CD4-positive, alpha-beta T cell treated with Interleukin-12 subunit alpha and Interleukin-12 subunit beta, for 1 hour (primary cell): ENCODE measurements around the gene RASGRF2.
"Not testable (repeated sequence)": the region's sequence is repeated elsewhere in the genome, so short reads cannot be mapped to it uniquely, and the experiment has no call there.

Experiments used
- DNase-seq: peaks from one replicate; pipeline ENCODE4 v3.0.0-alpha.2; 2020

The RASGRF2 gene

DNA sequence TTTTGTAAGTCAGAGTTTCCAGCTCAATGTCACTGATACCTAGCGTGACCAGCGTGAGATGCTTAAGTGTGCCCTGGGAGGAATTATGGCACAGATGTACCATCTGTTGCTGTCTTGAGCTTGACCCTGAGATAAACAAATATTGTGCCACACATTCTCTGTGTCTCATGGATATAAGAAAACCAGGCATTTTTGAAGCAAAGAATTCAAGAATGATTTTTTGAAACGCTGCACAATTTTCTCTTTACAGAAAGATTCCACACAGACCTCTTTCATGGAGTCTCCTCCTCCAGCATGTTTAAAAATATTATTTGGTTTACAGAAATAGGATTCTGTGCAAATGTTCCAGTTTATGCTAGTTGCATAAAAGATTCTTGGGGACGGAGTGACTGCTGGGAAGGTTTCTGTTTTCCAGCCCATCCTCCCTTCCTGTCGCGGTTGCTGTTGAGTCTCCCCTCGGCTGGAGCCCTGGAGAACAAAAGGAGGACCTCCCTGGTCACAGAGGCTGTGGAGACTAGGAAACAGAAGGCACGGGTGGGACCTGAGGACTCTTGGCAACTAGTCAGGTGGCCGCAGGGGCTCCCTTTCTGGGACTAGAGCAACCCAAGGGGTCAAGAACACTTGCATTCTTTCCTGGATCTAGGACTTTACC, 120.8 kb downstream of the RASGRF2 start:
- DNase-seq = no peak

DNA sequence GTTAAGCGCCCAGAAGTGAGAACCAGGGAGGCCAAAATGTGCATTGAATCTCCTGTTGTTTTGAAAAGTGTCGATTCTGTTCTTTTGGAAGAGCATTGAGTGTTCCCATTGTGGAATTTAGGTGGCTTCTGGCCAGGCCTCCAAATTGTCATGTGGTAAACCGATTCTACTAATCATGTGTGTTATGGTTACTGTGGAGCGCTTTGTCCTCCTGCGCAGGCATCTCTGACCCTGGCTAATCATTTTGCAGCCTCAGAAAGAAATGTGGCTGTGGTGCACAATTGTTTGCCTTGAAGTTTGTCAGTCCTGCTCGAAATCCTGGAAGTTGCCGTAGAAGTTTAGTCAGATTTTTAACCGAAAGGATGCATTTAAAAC, 121.3 kb downstream of the RASGRF2 start:
- no peak for DNase-seq

- no peak for DNase-seq
These were observed 126.7 kb downstream of the RASGRF2 start for GRCh38 chr5:81086881-81087281.

DNA sequence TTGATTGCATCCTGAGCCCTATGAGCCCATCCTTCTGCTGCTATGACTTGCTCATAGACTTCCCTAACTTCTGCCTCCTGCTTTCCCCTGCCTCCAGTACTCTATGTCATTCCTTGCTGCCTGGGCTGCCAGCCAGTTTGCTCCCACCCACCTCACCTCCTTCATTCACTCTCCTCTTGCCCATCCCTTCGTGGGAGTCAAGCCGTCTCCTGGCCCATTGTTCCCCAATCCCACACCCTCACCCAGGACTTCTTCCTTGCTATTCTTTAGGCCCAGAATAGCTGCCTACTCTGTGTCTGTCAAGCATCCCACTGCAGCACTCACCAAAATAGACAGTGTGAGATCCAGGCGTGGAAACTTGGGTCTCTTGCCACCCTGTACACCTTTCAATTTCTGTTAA, 131.0 kb downstream of the RASGRF2 start:
- DNase-seq = no peak

DNA sequence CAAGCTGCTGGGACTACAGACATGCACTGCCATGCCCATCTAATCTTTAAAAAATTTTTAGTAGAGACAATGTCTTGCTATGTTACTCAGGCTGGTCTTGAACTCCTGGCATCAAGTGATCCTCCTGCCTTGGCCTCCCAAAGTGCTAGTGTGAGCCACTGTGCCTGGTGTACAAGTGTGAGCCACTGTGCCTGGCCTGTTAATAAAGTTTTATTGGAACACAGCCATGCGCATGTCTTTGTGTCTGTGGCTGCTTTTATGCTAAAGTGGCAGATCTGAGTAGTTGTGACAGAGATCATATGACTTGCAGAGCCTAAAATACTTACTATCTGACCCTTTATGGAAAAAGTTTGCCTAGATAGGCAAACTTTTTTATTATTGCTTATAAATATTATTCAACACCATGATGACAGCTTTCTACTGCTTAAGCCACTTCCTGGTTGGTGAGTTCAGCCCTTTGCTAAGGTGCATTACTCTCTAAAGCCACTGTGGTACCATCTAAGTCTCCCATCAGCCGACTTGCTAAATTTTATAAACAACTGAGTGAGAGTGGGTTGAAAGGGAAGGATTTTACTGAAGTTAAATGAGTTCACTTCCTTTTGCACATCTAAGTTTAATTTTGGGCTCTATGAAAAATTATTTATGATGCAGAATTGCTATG, 133.5 kb downstream of the RASGRF2 start:
- DNase-seq = no peak

- no peak for DNase-seq
These were observed 135.7 kb downstream of the RASGRF2 start for GRCh38 chr5:81095835-81096234.

DNA sequence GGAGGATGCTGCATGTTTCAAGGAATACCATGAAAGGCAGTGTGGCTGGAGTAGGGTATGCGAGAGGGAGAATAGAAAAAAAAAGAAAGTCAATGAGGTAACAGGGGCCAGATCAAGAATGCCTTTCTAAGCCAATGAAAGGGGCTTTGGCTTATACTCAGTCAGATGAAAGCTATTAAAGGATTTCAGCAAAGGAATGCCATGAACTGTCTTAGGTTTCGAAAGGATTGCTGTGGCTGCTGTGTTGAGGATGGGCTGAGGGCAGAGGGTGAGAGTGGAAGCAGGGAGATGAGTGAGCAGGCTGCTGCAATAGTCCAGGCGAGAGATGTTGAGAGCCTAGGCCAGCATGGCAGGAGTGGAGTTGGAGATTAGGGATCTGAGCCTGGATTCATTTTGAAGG, 137.6 kb downstream of the RASGRF2 start:
- no peak for DNase-seq

DNA sequence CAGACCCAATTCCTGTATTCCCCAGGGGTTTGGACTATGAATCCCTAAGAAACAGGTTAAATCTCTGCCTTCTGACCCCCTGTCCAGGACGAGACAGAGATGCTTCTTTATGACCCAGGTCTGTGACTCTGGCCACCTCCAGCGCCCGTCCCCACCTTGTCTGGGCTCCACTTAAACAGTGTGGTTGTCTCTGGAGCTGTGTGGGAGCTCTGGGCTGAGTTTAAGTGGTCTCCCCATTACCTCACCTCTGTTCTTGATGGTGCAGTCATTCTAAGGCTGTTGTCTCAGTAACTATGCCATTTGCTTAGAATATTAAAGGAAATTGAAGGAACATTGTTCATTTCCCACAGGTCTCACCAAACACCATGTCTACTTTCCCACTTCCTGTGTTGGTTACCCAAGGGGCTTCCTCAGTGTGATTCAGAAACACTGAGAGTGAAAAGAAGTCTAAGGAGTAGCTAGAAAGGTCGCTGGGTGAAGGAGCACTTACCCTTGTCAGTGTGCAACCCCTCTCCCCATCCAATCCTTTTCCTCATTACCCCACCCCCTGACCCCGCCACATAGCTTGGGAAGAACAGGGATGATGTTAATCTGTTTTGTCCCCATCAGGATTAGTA, 145.2 kb downstream of the RASGRF2 start:
- no peak for DNase-seq

DNA sequence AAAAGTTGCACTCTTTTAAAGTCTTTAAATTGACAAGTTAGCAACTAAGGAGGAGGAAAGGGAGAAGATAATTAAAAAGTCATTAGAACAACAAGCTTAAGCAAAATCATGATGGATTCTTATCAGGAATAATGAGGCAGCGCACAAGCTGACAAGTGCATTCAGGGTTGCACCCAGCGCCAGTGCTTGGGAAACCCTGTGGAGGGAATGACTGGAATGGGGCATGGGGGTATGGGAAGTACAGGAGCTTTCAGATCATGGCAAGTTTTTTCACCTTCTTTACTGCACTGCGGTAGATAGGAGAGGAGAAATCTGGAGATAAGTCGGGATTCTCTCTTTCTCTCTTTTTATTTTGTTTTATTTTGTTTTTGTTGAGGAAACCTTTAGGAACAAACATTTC, 155.1 kb downstream of the RASGRF2 start:
- DNase-seq = no peak

DNA sequence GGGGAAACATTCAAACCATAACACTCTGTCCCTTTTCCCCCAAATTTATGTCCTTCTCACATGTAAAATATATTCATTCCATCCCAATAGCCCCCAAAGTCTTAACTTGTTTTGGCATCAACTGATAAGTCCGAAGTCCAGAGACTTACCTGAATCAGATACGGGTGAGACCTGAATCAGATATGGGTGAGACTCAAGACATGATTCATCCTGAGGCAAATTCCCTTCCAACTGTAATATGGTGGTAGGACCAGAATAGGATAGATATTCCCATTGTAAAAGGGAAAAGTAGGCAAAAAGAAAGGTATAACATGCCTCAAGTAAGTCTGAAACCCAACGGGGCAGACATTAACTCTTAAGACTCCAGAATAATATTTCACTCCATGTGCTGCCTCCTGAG, 157.4 kb downstream of the RASGRF2 start:
- DNase-seq = no peak

DNA sequence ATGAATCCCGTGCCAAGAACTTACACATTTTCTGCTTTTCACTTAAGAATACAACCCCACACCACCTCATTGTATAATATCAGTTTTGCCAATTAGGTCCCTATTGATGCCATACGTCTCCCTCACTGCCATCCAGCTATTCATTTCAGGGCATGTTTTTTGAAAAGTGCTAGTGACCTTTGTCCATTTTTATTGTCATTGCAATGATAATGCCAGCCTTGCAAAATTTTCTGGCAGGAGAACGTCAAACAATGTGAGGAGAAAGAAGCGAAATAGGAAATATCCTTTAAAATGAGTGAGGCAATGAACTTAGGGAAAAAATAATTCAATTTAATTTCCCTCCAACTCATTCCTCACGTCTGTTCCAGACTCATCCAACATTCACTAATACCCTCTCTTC, 161.1 kb downstream of the RASGRF2 start:
- no peak for DNase-seq

GRCh38 chr5:81121836-81122630, 161.9 kb downstream of the RASGRF2 start:
- DNase-seq = no peak

GRCh38 chr5:81124689-81125088, 164.5 kb downstream of the RASGRF2 start:
- not testable (repeated sequence) for DNase-seq

DNA sequence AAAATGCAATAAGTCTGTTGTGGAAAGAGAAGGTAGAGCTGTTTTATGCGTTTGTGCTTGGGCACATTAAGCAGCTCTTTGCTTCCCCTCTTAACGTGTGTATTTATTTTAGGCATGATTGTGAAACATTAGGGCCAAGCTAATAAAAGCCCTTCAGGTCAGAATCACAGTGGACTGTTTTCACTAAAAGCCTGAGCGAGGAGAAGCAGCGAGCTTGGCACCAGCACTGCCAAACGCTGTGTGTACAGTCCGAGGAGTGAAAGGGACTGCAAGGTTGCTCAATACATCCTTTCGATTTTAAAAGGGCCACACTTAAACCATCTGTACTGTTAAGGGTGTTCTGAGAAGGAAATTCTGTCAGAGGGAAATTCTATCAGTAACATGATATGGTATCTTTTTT, 165.8 kb downstream of the RASGRF2 start:
- no peak for DNase-seq

DNA sequence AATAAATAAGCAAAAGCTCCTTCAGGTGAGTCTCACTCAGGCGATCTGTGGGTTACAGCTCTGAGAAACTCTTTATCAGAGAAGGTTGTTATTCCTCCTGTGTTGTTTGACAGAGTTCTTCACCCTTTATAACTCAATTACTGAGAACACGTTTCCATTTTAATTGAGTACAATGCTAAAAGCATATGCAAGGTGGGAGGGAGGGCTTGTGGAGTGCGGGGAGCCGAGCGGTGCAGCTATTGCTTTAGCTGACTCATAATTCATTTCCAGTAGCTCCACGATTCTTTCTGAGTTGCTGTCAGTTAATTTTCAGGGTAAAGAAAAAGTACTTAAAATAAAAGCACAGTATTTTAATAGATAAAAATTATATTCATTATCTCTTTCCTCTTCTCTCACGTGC, 168.3 kb downstream of the RASGRF2 start:
- DNase-seq = no peak

GRCh38 chr5:81132381-81132780, 172.2 kb downstream of the RASGRF2 start:
- no peak for DNase-seq

- DNase-seq = no peak
These were observed 173.9 kb downstream of the RASGRF2 start for GRCh38 chr5:81134066-81134465.

DNA sequence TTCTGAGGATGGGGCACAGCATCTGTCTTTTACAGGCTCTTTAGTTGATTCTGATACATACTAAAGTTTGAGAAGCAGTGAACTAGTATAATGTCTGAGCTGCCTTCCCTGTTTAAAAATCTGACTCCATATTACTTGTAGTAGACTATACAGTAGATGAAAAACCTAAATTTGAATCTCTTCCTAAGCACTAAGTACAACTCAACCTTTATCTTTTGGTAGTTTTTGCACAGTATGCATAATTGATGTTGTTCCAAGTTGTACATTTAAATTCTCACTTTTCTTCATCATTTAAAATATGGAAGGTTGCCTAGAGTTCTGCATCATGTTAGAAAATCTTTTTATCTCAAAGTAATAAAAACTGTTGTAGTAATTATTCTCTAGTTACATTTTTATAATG, 174.4 kb downstream of the RASGRF2 start:
- no peak for DNase-seq

DNA sequence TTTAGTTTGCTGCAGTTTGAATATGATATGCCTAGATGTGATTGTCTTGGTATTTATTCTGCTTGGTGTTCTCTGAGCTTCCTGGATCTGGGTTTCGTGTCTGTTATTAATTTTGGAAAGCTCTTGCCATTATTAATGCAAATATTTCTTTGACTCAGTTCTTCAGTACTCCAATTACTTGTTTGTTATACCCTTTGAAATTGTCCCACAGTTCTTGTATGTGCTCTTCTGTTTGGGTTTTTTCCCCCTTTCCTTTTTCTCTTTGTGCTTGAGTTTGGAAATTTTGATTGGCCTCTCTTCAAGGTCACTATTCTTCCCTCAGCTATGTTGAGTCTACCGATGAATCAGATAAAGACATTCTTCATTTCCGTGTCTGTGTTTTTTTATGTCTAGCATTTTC, 176.4 kb downstream of the RASGRF2 start:
- DNase-seq = no peak

DNA sequence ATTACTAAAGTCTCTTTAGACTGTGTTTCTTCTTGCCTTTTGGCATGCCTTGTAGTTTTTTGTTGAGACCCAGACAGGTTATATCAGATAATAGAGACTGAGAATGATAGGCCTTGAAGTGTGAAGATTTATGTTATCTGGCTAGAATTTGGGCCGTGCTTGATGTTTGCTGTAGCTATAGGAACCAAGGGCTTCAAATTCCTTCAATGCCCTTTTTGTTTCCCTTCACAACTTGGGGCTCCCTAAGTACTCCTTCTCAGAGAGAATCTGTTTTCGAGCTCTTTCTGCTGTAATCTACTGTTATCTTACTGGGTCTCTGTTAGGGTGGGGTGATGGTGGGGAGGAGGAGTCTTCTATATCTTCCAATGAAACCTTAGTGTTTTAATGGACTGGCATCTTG, 177.7 kb downstream of the RASGRF2 start:
- no peak for DNase-seq

- no peak for DNase-seq
These were observed 180.3 kb downstream of the RASGRF2 start for GRCh38 chr5:81140441-81140840.

- DNase-seq = no peak
These were observed 180.8 kb downstream of the RASGRF2 start for GRCh38 chr5:81140943-81141342.

GRCh38 chr5:81142108-81142507, 181.9 kb downstream of the RASGRF2 start:
- no peak for DNase-seq
